DMS153 treated with DMSO at 0.1 percent for 48 hours (cell line): ENCODE data around the gene SSR2.
"Not testable (repeated sequence)": the region's sequence is repeated elsewhere in the genome, so short reads cannot be mapped to it uniquely, and the experiment has no call there.

Experiments
- DNase-seq: peaks from one replicate; lab custom pipeline; 2025; ENCODE audit not compliant: unreplicated experiment; lab: John Stamatoyannopoulos, UW

Gene SSR2

DNA sequence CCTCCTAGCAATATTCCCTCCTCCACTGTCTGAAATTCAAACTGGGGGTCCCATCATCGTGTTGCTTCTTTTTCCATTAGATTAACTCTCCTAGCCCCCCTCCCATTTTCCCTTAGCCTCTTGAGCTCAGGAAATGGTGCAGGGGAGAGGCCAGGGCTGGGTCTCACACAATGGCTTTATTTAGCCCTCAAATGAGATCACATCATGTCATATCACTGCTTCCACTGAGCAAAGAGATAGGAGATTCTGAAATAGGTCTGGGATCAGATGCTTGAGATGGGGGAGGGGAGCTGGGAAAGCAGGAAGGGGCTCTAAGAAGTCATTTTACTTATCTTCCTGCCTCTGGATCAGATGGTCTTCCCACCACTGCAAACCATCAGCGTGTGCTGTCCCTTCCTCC, 24.6 kb downstream of the SSR2 start:
- no peak for DNase-seq

DNA sequence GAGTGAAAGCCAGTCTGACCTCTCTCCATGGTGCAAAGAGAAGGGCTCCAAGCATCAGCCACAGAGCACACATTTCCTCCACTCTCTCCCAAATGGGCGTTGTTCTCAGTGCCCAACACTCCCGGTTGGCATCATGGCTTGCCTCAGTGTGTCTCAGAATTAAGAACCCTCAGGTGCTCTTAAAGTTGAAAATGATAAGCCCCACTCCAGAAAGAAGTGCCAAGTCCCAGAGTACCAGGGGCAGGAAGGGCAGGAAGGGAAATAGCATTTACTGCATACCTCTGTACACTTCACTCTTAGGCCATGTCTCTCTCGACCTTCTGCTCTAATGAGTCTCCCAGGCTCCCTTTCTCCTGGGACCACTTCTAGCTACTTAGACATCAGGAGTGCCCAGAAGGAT, 27.2 kb downstream of the SSR2 start:
- no peak for DNase-seq

DNA sequence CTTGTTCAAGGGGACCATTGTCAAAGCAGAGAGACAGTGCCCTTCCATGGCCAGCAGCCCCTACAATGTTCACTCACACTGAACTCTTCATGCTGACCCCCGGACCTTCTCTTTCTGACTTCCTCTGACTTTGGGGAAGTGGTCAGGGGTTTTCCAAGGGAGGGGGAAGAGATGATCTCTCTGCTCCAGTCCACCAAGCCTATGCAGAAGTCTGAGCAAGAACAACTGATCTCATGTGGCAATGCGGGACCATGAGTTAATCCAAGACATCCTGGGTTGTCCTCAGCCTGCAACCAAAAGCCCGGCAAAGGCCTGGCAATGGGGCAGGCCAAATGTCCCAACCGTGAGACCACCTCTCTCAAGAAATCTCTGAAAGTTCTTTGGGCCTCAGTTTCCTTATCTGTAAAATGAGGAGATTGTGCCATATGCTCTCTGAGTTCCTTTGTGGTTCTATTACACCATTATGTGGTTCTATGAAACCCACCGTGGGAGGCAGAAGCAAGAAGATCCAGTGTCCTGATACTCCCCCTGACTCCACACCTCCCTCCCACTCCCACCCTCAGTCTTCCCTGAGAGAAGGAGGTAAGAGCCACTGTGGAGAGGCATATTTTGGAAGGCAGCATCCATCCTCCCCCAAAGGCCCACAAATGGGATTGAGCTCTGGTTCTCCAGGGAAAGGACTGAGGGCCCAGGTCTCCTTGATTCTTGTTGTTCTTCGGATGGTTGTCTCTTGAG, 30.6 kb downstream of the SSR2 start:
- no peak for DNase-seq

DNA sequence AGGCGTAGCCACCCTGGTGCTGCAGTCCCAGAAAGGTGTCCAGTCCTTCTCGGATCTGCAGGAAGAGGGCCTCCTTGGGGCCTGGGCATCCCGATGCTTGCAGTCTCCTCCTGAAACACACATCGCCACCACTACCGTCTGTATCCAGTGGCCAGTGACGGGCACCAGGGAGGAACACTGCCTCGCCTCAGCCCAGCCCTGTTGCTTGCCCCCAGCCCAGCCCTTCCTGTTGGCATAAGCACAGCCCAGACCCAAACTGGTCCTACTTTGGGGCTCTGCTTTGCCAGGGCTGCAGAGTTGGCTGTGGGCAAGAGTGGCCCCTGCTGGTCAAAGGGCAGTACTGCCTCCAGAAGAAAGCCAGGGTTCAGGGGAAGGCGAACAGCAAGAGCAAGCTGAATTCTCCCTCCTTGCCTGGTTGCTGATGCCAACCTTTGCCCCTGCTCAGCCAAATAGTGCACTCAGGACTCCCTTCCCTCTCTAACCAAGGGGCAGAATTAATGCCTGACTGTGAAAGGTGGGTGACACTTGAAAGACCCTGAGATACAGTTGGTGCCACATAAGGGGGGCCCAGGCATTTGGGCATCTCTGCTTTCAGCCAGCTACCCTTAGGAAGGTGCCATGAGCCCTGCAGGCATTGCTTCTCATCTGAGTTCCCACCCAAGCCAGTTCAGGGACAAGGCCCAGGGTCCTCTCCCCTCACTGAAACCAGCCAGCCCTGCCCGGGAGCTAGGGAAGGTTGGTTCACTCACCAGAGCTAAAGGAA, 31.3 kb downstream of the SSR2 start:
- peak; percentile 69 for DNase-seq

DNA sequence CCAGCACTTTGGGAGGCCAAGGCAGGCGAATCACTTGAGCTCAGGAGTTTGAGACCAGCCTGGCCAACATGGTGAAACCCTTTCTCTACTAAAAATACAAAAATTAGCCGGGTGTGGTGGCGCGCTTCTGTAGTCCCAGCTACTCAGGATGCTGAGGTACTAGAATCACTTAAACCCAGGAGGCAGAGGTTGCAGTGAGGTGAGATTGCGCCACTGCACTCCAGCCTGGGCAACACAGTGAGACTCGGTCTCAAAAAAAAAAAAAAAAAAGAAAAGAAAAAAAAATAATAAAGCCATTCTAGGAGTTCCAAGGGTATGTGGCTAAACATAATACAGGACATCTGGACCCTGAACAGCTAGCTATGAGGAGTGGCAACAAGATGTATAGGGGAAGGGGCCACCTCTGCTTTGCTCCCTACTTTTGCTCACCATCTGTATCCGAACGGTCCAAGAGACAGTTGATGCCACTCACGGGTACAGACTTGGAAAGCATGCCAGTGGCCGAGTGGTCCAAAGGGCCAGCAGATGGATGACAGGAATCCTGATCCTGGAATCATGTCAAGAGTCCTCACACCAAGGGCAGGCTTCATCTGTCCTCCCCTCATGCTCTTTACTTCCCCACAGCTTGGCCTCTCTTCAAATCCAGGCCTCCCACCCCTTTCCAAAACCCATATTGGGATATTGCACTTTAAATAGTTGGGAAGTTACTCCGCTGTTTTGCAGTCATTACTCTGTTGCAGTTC, 35.7 kb downstream of the SSR2 start:
- DNase-seq: not testable (repeated sequence)

DNA sequence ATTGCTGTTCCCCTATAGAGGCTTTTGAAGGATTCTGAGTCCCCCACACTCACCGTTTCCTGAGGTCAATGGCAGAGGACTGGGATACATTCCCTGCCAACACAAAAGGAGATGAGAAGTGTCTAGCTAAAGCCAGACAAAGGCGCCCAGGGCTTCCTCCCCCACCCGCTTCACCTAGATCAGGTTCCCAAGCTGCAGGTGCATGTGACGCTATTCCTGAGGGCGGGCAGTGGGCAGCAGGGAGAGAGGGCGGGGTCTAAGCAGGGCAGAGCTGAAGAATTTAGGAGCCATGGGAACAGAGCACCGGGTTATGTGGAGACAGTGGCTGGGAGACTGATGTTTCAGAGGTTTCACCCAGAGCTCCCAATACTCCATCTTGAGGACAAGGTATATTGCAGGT, 36.4 kb downstream of the SSR2 start:
- DNase-seq: peak; percentile 79

DNA sequence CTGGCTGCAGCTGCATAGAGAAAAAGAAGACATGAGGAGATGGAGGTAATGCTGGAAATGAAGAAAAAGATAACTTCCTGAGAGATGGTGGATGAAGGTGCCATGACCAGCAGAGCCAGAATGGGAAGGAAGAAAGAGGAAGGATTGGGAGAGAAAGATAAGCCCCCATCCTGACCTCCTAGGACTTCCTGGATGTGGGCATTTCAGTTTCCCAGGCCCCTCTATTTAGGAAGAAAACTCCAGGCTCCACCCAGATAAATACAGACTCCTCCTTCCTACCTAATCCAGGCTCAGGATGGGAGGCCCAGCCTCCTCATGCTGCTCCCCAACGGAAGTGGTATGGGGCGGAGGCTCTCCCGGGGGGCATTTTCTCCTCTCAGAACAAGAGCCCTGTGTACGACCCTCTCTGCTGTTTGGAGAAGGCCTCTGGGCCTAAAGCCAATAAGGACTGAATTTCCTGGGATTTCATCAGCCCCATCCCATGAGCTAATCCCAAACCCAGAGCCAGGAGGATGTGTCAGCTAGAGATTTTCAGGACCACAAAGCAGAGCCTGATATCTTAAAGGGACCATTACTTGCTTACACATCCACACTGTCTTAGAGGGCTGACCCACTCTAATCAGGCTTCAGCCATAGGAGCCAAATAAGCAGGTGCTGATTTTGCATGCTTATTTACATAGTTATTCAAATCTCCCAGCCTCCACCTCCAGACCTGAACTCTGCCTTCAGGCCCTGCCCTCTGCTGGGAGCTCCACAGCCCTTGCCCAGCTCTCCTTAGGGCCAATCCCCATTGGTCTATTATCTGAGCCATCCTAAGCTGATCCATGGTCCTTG, 37.3 kb downstream of the SSR2 start:
- DNase-seq: no peak

DNA sequence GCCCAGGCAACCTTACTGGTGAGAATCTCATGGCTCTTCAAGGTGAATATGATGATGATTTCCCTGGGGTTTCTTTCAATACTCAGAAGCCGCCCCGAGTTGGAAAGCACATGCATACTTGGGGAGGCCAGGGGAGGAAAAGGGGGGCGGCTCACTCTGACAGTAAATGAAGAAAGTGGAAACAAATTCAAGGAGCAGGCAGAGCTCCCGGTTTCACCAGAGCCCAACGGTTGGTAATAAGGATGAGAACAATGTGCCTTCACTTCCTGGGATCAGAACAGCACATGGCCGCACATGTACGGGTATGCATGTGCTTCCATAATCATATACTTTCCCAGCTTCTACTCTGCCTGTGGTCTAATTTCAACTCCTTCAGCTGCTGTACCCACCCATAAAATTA, 38.6 kb downstream of the SSR2 start:
- DNase-seq: no peak

DNA sequence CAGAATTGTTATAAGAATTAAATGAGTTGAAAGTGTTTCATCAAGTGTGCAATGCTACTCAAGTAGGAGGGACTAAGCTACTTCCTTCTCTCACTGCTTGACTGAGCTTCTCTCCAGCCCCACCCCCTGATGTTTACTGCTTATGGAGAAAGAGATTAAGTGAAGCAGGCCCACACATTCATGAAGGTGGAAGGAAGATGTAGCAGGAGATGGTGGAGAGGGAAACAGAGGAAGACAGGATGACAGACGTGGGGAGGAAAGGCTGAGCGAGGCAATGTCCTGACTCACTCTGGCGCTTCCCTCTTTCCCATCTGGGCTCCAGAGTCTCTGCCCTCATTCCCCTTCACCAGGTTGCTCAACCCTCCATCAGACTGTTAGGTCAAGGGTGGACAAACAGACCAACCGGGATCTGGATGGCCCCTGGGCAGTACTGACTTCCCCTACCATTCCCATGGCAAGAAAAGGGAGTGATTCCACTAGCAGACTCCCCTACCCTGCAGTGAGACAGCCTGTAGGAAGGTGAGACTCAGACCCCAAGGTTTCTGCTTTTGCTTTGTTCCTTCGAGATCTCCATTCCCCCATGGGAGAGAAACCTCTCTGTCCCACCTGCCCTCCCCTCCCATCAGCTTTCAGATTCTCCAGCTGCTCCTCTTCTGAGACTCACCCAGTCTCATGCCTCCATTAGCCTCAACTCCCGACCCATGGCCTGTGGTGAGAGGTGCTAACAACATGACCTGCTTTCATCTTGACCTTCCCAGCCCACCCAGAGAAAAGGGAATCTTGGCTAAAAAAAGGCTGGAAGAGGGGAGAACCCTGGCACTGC, 39.3 kb downstream of the SSR2 start:
- no peak for DNase-seq

DNA sequence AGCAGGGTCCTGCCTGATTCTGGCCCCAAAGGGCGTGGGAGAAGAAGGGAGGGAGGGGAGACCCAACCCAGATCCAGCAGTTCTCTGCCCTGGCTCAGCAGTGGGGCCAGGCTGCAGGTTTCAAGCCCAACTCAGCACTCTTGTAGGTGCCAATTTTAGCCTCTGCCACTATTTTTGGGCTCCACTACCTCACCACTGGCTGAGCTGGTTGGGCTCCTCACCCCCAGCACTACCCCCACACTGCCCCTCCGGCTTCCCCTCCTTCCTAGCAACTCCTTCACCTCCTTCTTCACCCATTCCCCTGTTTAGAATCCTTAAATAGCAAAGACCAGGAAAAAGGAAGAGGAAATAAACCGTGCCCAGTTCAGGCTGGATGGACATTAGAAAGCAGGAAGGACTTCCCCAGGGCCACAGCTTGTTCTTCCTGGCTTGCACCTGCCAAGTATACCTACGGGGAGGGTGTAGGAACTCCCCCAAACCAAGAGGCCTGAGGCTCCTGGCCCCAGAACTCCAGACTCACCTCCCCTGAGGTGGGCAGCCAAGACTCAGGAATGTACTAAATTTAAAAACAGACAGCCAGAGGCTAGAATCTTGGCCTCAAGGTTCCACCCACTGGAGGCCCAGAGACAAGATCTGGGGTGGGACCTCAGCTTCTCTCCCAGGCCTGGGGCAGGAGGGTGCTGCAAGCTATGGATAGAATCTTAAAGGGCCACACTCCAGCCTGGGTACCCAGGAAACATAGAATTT, 41.0 kb downstream of the SSR2 start:
- DNase-seq: no peak

DNA sequence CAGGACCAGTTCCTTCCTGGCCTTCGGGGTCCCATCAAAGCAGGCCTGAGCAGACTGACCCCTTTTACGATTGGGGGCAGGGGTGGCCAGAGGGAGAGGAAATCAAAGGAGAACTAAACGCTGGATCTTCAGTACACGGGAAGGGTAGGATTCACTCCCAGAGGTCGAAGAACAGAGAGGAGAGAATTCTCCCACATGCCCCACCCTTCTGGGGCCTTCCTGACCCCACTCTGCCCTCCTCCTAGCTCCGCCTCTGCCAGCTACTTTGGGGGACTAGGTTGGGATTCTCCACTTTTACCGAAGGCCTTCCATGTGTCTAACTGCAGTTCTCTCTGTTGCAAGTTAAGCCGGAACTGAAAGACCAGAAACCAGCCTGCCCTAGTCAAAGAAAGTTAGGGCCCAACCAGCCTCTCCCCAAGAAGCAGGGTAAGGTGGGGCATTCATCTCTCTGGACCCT, 41.8 kb downstream of the SSR2 start:
- DNase-seq: no peak

DNA sequence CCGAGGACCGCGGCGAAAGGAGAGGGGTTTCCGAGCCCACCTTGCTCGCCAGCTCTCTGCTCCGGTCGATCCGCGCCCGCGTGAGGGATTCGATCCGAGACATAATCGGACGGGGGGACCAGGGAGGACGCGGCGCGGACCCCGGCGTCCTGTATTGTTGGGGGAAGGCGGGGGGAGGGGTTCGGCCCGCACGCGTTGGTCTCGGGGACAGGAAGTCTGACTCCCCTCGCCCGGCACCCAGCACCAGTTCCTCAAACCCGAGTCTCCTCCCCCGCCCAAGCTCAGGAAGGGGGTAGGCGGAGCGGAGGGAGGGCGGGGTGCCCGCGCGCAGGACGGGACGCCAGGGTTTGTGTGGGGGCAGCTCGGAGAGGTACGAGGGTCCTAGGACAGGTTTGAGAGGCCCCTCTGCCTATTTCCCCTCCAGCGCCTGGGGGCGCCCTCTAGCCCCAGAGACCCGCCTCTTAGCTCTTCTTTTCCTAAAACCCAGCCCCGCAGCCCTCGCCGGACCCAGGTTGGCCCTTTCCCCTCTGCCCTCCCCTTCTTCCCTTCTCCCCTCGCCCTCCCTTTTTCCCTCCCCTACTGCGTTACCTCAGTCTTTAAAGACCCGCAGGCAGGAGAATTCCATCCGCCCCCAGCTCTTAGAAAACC, 42.3 kb downstream of the SSR2 start, which contains the start of gene ARHGEF2:
Gene ARHGEF2, minus strand, starts transcription at position 223 of the 648 bp plus-strand sequence. Its CDS starts 120 bp downstream, at position 103.
- DNase-seq: peak; percentile 22

DNA sequence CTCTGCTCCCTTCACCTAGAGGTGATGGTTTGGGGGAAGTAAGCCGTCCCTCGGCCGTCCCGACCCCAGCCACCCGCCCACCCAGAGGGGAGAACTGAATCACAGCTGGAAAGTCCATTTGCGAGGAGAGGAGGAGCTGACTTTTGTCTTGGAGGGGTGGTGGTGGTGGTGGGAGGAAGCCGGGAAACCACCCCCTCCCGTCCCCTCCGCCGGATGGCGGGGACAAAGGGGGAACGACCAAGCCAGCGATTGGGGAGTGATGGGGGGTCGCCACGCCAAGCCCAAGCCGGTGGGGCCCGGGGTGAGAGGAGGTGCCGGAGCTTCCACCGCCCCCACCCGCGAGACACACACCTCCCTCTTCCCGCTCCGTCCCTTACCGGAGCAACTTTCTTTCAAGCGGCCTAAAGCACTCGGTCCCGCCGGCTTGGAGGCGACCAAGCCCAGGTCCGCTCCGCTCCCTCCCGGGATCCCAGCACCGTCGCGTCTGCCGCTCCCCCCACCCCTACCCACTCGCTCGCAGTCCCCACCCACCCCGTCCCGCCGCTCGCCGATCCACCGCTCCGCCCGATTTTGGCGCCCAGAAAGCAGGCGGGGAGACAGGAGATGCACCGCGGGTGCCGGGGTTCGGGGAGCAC, 42.9 kb downstream of the SSR2 start:
- DNase-seq: no peak

DNA sequence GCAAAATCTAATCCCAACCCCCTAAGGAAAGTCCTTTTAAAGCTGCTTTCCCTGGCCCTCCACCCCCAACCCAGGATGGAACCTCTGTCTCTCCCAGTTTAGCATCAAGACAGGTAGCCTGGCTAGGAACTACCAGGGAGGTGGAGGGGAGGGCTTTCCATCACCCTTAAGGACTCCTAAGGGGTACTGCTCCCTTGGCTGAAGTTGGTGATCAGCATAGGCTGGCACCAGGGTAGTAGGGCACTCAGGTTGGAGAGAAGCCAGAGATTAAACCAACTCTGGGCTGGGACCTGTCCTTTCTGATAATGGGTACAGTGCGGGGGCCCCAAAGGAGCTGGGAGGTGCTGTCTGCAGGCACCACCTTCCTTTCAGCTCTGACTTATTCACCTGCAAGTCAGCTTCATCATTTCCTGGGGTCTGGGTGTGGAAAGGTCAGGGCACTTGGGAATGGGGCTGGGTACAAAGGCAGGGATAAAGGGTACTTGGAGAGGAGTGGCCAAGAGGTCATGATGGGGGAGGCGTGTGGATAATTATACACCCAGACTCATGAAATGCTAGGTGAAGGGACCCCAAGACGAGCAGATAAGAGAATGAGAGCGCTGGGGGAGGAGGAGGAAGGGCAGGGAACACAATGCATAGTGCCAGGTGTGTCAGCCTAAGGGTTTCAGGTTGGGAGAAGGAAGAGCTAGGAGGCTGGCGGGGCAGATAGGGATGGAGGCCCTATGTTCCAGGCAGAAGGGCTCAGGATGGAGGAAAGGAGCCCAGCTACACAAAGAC, 43.6 kb downstream of the SSR2 start:
- DNase-seq: peak; percentile 73

DNA sequence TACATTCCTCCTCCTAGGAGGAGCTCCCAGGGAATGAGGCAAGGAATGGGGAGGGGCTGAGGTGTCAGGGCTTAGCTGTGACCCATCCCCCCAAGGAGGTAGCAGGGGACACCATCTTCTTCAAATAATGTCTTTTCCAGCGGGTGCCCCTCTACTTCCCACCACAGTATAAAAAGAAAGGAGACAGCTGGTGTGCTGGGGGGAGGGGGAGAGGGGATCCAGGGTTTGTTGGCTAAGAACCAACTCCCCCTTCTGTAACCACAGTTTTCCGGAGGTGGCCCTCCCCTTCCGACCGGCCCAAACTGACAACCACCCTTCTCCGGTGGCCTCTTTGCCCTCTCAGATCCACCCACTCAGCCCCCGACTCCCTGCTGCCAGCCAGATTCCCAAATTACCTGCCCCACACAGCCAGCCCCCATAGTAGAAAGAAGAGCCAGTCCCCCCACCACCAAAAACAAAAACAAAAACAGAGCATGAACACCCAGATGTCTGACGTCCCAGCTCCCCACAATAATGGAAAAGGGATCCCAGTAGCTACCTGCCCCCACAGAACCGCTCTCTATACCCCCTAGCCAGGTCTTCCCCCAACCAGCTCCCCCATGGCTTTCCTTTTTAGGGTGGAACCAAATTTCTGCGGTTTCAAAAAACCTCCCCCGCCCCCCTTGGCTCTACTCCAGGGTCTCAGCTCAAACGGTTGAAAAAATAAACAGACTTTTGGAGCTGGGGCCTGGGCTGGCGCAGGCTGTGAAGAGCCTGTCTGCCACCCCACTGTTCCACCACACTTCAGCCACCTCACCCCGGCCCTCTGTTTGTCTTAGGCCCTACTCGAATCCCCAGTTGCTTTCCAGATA, 44.5 kb downstream of the SSR2 start:
- DNase-seq: peak; percentile 78

DNA sequence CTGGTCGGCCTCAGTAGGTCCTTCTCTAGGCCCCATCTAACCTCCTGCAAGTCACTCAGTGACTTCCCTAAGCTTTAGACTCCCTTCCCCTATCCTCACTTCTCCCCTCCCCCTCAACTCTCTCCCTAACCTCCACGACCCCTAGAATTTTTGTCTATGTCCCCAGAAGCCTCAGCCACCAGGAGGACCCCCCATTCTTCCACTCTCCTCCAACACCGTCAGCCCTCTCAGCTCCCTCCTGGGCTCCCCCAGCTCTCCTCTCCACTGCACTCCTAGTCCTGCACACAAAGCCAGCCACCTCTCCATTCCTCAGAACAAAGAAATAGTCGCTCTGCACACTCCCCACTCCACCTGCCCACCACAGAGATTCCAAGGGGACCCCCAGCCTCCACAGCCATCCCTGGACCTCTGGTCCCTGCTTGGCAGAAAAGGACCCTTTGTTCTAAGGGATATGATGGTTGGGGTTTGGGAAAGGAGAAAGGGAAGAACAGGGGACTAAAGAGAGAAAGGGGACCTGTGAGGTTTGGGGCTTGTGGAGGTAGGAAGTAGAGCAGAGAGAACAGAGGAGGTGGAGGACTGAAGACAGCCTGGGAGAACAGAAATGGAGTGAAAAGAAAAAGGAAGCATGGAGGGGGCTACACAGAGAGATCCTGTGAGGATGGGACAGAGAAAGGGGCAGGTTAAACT, 45.2 kb downstream of the SSR2 start:
- DNase-seq: no peak
